Fibroblast of lung (primary cell): ENCODE results near the gene CHSY1. TPM values are rescaled to one million over a fixed set of nuclear protein-coding genes. Genes with fewer than 3 reads are reported as not detected.

Experiments
- DNase-seq, 2 donors: peaks; one replicate each; pipeline versions ENCODE4 v3.0.0 to v3.0.0-alpha.2; 2010; ENCODE audit warnings: low read depth in 2 of 2
- H2AFZ ChIP-seq: 2 replicates; pipeline ENCODE4 v1.5.1; 2012; ENCODE audit warnings: low read length, control low read depth, inconsistent platforms
- H3K27ac ChIP-seq: 2 replicates; pipeline ENCODE4 v1.5.1; 2011; ENCODE audit warnings: low read length, control low read depth; ENCODE audit not compliant: insufficient read depth
- H3K27me3 ChIP-seq: 2 replicates; pipeline ENCODE4 v1.5.1; 2011; ENCODE audit warnings: mild to moderate bottlenecking, low read length; ENCODE audit not compliant: control insufficient read depth, insufficient read depth
- H3K36me3 ChIP-seq: 2 replicates; pipeline ENCODE4 v1.5.1; 2011; ENCODE audit warnings: low read length; ENCODE audit not compliant: control insufficient read depth, insufficient read depth
- H3K4me1 ChIP-seq: 2 replicates; pipeline ENCODE4 v1.5.1; 2011; ENCODE audit warnings: low read length; ENCODE audit not compliant: control insufficient read depth, insufficient read depth; ENCODE audit errors: extremely low read depth
- H3K4me2 ChIP-seq: 2 replicates; pipeline ENCODE4 v1.5.1; 2011; ENCODE audit warnings: low read length, control low read depth; ENCODE audit not compliant: insufficient read depth; ENCODE audit errors: extremely low read depth
- H3K4me3 ChIP-seq, 4 experiments: fragments of 200-600 bp in 1 of 4; sonication (generic) in 1 of 4; replicated peaks in 1 of 4; 2 replicates each; pipeline ENCODE4 v1.5.1; 2011 to 2016; ENCODE audit warnings: low read length in 4 of 4, low read depth in 3 of 4, mild to moderate bottlenecking in 3 of 4, control low read depth in 2 of 4, inconsistent platforms in 1 of 4, mixed read lengths in 1 of 4; ENCODE audit not compliant: insufficient read depth in 1 of 4; ENCODE audit errors: control extremely low read depth in 1 of 4
- H3K79me2 ChIP-seq: 2 replicates; pipeline ENCODE4 v1.5.1; 2012; ENCODE audit warnings: mild to moderate bottlenecking, low read length, inconsistent platforms; ENCODE audit not compliant: control insufficient read depth, insufficient read depth
- H3K9ac ChIP-seq: 2 replicates; pipeline ENCODE4 v1.5.1; 2011; ENCODE audit warnings: mild to moderate bottlenecking, low read length, control low read depth; ENCODE audit not compliant: insufficient read depth
- H3K9me3 ChIP-seq: 2 replicates; pipeline ENCODE4 v1.5.1; 2012; ENCODE audit warnings: low read depth, low read length; ENCODE audit not compliant: control insufficient read depth, insufficient read depth
- H4K20me1 ChIP-seq: 2 replicates; pipeline ENCODE4 v1.5.1; 2011; ENCODE audit warnings: low read length; ENCODE audit not compliant: control insufficient read depth, insufficient read depth; ENCODE audit errors: extremely low read depth
- EZH2 ChIP-seq: IDR thresholded peaks from 2 replicates; pipeline ENCODE4 v1.5.1; 2012; ENCODE audit warnings: low read length, control low read depth, mild to moderate bottlenecking; ENCODE audit errors: missing control alignments
- polyA minus RNA-seq: library from RNA; depleted of rRNA, polyadenylated mRNA; stranded (reverse); fragments of >200 nt; gene quantifications from 2 replicates; pipeline ENCODE4 v1.2.3, GENCODE V29; 2011; ENCODE audit warnings: low replicate concordance
- polyA plus RNA-seq, 2 donors: library from polyadenylated mRNA; depleted of rRNA in 1 of 2; stranded (reverse) in 1 of 2; unstranded in 1 of 2; fragments of >200 nt; gene quantifications; 2 replicates each; pipeline ENCODE4 v1.2.1, GENCODE V29; 2011 to 2012; ENCODE audit warnings: missing spikeins in 1 of 2
- total RNA-seq: library from RNA; depleted of rRNA; stranded (reverse); fragments of >200 nt; gene quantifications from 2 replicates; pipeline ENCODE4 v1.2.1, GENCODE V29; 2014
- TF ChIP-seq, protein P1 (sequence below), 2 donors: IDR thresholded peaks in 1 of 2; conservative IDR thresholded peaks in 1 of 2; 1 replicate in 1 of 2; 2 replicates in 1 of 2; pipeline ENCODE4 v1.5.1; 2011 to 2012; ENCODE audit warnings: low read length in 2 of 2, control low read depth in 1 of 2, inconsistent platforms in 1 of 2, low read depth in 1 of 2, mild to moderate bottlenecking in 1 of 2

The CHSY1 gene
- 26.7 and 28.6 TPM in 2 replicates for total RNA-seq
- 52.1 and 57.0 TPM in 2 replicates for polyA plus RNA-seq
- polyA plus RNA-seq (2012): 33.9 and 40.6 TPM in 2 replicates
- polyA minus RNA-seq: 31.2 and 42.2 TPM in 2 replicates

DNA sequence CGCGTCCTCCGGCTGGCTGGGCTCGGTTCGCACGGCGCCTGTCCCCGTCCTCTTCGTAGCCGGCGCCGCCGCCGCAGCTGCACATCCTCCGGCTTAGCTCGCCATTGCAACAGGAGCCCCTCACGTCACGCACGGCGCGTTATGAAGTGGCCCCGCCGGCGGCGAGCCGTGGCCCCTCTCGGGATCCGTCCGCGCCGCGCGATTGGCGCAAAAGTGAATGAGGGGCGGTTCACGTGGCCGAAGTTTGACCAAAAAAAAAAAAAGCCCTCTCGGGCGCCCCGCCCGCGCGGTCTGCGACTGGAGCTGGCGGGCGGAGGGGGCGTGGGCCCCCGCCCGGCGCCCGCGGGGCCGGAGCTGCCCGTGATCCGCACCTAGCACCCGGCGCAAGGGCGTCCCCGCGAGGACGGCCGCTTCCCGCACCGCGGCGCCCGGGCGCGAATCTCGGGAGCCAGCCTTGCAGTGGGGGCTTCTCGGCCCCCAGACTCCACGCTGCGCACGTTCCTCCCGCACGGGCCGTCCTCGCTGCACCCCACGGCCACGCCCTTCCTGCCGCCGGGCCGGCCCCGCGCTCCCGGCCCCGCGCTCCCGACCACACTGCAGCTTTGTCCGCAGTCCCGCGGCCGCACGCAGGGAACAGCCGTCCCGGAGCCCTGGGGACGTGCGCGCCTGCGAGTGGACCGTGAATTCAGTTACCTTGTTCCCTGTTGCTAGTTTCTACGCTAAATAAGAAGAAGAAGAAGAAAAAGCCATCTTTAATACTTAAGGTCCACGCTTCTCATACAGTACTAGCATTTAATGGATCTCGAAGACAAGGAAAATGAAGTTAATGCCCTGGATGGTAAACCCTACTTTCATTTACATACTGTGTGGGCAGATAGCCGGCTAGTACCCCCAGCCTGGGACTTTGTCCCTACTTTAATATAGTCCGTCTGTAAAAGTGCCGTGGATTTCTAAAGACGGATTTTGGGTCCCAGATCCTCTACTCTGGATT, at the start of gene CHSY1:
CHSY1 (minus strand) TSS at position 219 of the 991 bp plus-strand sequence. CDS start 592 bp downstream, outside the sequence.
- no peak for TF ChIP-seq EZH2
- TF ChIP-seq, protein P1, sequence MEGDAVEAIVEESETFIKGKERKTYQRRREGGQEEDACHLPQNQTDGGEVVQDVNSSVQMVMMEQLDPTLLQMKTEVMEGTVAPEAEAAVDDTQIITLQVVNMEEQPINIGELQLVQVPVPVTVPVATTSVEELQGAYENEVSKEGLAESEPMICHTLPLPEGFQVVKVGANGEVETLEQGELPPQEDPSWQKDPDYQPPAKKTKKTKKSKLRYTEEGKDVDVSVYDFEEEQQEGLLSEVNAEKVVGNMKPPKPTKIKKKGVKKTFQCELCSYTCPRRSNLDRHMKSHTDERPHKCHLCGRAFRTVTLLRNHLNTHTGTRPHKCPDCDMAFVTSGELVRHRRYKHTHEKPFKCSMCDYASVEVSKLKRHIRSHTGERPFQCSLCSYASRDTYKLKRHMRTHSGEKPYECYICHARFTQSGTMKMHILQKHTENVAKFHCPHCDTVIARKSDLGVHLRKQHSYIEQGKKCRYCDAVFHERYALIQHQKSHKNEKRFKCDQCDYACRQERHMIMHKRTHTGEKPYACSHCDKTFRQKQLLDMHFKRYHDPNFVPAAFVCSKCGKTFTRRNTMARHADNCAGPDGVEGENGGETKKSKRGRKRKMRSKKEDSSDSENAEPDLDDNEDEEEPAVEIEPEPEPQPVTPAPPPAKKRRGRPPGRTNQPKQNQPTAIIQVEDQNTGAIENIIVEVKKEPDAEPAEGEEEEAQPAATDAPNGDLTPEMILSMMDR (conservative IDR thresholded peaks at IDR 0.05 in 1 of 2, IDR thresholded peaks at IDR 0.05 in 1 of 2; ENCODE audit: low read depth in 1 of 2, low read length in 2 of 2): no peak
- peaks cover 42% of the 10 kb centered on the region for H3K79me2 ChIP-seq
- peaks cover 2% of the 10 kb centered on the region for H3K36me3 ChIP-seq
- no peaks in the 10 kb centered on the region for H4K20me1 ChIP-seq
- peak within 1 kb of the TSS; percentile 99 for H3K4me2 ChIP-seq
- H3K27me3 ChIP-seq: no peaks in the 10 kb centered on the region
- peak; percentile 94 to 95 for DNase-seq
- H3K9ac ChIP-seq: peak within 1 kb of the TSS; percentile 87
- peak within 1 kb of the TSS; percentile 64 to 94 (median 83) for H3K4me3 ChIP-seq
- peaks cover 12% of the 10 kb centered on the region for H3K4me1 ChIP-seq
- H3K27ac ChIP-seq: peak within 1 kb of the TSS; percentile 91
- peak within 1 kb of the TSS; percentile 29 for H2AFZ ChIP-seq
- no peaks in the 10 kb centered on the region for H3K9me3 ChIP-seq

DNA sequence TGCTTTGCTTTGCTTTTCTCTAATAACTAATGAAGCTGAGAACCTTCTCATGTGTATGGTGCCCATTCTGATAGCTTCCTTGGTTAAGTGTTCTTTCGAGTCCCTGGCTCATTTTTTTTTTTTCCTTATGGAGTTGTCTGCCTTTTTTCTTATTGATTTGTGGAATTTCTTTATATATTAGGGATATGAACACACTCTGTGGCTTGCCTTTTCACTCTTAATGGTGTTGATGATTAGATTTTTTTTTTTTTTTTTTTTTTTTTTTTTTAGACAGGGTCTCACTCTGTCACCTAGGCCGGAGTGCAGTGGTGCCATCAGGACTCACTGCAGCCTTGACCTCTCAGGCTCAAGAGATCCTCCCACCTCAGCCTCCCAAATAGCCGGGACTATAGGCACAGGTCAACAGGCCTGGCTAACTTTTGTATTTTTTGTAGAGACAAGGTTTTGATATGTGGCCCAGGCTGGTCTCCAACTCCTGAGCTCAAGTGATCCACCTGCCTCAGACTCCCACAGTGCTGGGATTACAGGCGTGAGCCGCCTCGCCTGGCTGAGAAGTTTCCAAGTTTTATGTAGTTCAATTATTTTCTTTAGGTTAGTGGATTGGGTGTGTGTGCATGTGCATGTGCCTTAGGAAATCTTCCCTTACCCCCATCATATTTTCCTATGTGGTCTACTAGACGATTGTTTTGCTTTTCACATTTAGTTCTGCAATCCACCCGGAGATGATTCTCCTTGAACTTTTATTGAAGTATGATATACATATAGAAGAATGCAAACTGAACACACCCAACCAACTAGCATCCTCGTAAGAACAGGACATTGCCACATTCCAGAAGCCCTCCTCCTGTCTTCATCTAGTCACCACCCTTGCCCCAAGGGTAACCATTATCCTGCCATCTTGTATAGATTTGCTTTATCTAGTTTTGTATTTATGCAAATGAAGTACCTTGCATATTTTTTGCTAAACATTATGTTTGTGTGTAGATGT, 44.9 kb upstream of the CHSY1 start:
- Histone ChIP-seq H3K27ac (no peak overlapping the region), H2AFZ (no peak overlapping the region), H3K4me2 (peak overlapping the region; percentile 96), H3K79me2 (peaks cover 32% of the 10 kb centered on the region), H3K4me1 (peaks cover 4% of the 10 kb centered on the region), H3K9ac (no peak overlapping the region), H4K20me1 (no peaks in the 10 kb centered on the region), H3K9me3 (no peaks in the 10 kb centered on the region), H3K36me3 (peaks cover 2% of the 10 kb centered on the region), H3K27me3 (no peaks in the 10 kb centered on the region), H3K4me3 (peak overlapping the region in 2 of 4 experiments; percentile 89 to 96)
- DNase-seq: peak in 1 of 2 donors; percentile 7
- TF ChIP-seq, protein P1 (conservative IDR thresholded peaks at IDR 0.05 in 1 of 2, IDR thresholded peaks at IDR 0.05 in 1 of 2; ENCODE audit: low read depth in 1 of 2, low read length in 2 of 2): no peak
- no peak for TF ChIP-seq EZH2
